Adipose tissue (tissue), 3 donors: ENCODE measurements around the gene ESPL1. TPM values are rescaled to one million over a fixed set of nuclear protein-coding genes. Genes with fewer than 3 reads are reported as not detected.
"Not testable (repeated sequence)": the region's sequence is repeated elsewhere in the genome, so short reads cannot be mapped to it uniquely, and the experiment has no call there.

Experiments
- H3K27ac ChIP-seq: one replicate; pipeline ENCODE4 v1.5.1; 2013; ENCODE audit warnings: low read depth, low read length
- WGBS, 3 donors: extraction: QIAGEN DNeasy Blood & Tissue Kit; methylation state at CpG; one replicate each; pipeline ENCODE4 v1.1.7; 2013; 5-methylcytosine and 5-hydroxymethylcytosine counted together
- polyA plus RNA-seq, 3 donors: library from polyadenylated mRNA; stranded (reverse); fragments of 200-250 nt; gene quantifications; one replicate each; pipeline ENCODE4 v1.2.3, GENCODE V29; 2013
- donor health status: healthy with polysubstance abuse.
- donor health status: Bipolar disorder and iron deficiency.
- donor health status: healthy.

ESPL1 gene
- polyA plus RNA-seq, 3 donors: 0.08 to 0.55 (median 0.45) TPM

DNA sequence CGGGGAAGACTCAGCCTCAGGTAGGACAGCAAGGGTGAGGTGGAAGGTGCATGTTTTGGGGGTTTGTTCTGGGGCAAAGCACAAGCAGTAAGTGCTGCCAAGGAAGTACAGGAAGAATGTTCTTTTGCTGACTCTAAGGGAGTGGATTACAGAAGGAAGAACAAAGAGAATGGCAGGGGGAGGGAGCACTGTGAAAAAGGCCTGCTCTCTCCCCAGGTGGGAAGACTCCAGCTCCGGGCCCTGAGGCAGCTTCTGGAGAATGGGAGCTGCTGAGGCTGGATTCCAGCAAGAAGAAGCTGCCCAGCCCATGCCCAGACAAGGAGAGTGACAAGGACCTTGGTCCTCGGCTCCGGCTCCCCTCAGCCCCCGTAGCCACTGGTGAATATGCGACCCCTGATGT is 20.2 kb downstream of the ESPL1 start:
- WGBS, 3 donors: 89 to 92% (median 89%) methylated on average over 6 of the region's 6 CpGs
- no peak overlapping the region for H3K27ac ChIP-seq

- no peak overlapping the region for H3K27ac ChIP-seq
- 65 to 88% (median 68%) methylated on average over 4 of the region's 4 CpGs for WGBS, 3 donors
These were observed 21.8 kb downstream of the ESPL1 start for GRCh38 chr12:53289891-53290290.

- WGBS, 3 donors: 86 to 90% (median 89%) methylated on average over 9 of the region's 9 CpGs
- no peak overlapping the region for H3K27ac ChIP-seq
These were observed 22.6 kb downstream of the ESPL1 start for GRCh38 chr12:53290661-53291060.

DNA sequence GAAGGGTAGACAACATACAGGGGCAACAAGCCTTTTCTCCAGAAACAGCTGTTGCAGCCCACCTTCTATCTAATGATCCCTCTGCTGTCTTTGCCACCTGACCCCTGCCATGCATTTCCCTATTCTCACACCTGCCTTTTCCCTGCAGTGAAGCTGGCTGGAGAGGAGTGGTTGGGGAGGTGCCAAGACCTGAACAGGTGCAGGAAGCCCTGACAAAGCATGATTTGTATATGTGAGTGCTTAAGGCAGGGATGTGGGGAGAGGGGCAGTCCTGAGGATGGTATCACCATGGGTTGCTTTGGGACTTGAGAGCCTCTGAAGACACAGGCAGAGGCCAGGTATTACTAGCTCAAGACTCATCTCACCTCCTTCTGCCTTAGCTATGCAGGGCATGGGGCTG is 24.3 kb downstream of the ESPL1 start:
- no peak overlapping the region for H3K27ac ChIP-seq

- H3K27ac ChIP-seq: peak within 1 kb of the TSS; percentile 94
- 1% methylated on average over 39 to 42 of the region's 42 CpGs for WGBS, 3 donors
These were observed 27.2 kb downstream of the ESPL1 start, which contains the start of gene PFDN5 for GRCh38 chr12:53295070-53295890. Gene PFDN5 (plus strand): TSS chr12:53295542. CDS start chr12:53295568, 26 bp downstream.

GRCh38 chr12:53295891-53296219 is 27.8 kb downstream of the ESPL1 start:
- 3 to 6% (median 3%) methylated on average over 12 of the region's 12 CpGs for WGBS, 3 donors
- H3K27ac ChIP-seq: peak overlapping the region; percentile 94

GRCh38 chr12:53297106-53297505 is 29.0 kb downstream of the ESPL1 start:
- WGBS, 3 donors: 94 to 95% (median 95%) methylated on average over 10 of the region's 10 CpGs
- not testable (repeated sequence) for H3K27ac ChIP-seq

GRCh38 chr12:53298164-53298563 is 30.1 kb downstream of the ESPL1 start:
- 19 to 63% (median 30%) methylated on average over 5 of the region's 5 CpGs for WGBS, 3 donors
- H3K27ac ChIP-seq: no peak overlapping the region

- WGBS, 3 donors: 41 to 66% (median 41%) methylated on average over 5 of the region's 5 CpGs
These were observed 31.0 kb downstream of the ESPL1 start for GRCh38 chr12:53299101-53299453.

DNA sequence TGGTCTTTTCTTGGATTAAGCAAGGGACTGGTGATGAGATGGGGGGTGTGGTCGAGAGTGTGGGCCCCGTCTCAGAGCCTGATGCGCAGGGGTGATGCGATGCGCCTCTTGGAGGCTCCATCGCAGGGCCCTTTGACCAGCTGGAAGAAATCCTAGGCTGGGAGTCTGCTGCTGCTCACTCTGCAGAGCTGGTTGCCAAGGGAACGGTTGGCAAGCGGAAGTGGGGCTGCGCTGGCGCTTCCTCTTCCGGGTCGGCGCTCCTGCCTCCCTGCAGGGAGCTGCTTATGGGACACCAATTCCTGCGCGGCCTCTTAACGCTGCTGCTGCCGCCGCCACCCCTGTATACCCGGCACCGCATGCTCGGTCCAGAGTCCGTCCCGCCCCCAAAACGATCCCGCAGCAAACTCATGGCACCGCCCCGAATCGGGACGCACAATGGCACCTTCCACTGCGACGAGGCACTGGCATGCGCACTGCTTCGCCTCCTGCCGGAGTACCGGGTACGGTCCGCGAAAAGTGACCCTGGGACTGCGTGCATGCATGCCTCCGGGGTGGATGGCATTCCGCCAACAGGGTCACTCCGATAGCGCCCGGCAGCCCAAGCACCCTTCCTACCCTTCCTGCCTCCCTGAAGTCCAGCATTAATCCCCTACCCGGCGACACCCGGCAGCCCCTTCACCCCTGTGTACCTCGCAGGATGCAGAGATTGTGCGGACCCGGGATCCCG is 31.5 kb downstream of the ESPL1 start, which contains the start of gene MYG1:
TSS of gene MYG1 (plus strand) at position 242 of the 727 bp plus-strand sequence. CDS start at position 285, 43 bp downstream.
- H3K27ac ChIP-seq: peak within 1 kb of the TSS; percentile 31
- 1 to 2% (median 1%) methylated on average over 46 to 51 of the region's 51 CpGs for WGBS, 3 donors

More at GRCh38 chr12:53299101-53299453, 31.0 kb downstream of the ESPL1 start:
- peak overlapping the region; percentile 31 for H3K27ac ChIP-seq

- 1 to 4% (median 2%) methylated on average over 12 of the region's 12 CpGs for WGBS, 3 donors
- no peak overlapping the region for H3K27ac ChIP-seq
These were observed 32.1 kb downstream of the ESPL1 start for GRCh38 chr12:53300187-53300586.

DNA sequence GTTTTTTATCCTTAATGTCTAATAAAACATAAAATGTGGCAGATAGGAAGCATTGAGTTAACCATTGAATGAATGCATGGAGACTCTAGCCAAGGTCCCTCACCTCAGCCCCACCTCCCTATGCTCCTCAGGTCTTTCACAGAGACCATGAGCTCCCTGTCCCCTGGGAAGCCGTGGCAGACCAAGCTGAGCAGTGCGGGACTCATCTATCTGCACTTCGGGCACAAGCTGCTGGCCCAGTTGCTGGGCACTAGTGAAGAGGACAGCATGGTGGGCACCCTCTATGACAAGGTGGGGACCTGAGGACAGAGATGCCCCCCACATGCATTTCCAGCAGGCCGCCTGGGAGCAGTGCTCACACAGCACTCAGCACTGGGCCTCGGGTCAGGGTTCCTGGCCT is 34.8 kb downstream of the ESPL1 start:
- H3K27ac ChIP-seq: no peak overlapping the region
- 88 to 89% (median 89%) methylated on average over 5 of the region's 5 CpGs for WGBS, 3 donors

DNA sequence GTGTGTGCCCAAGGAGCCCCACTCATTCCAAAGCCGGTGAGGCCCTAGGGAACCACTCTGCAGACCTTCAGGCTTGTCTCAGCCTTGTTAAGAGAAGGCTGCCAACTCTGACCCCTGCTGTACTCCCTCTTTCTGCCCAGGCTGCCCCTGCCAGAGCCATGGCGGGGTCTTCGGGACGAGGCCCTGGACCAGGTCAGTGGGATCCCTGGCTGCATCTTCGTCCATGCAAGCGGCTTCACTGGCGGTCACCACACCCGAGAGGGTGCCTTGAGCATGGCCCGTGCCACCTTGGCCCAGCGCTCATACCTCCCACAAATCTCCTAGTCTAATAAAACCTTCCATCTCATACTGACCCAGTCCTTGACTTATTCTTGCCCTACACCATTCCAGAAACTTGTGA is 38.7 kb downstream of the ESPL1 start:
- H3K27ac ChIP-seq: no peak overlapping the region
- WGBS, 3 donors: 94 to 95% (median 95%) methylated on average over 10 of the region's 10 CpGs

DNA sequence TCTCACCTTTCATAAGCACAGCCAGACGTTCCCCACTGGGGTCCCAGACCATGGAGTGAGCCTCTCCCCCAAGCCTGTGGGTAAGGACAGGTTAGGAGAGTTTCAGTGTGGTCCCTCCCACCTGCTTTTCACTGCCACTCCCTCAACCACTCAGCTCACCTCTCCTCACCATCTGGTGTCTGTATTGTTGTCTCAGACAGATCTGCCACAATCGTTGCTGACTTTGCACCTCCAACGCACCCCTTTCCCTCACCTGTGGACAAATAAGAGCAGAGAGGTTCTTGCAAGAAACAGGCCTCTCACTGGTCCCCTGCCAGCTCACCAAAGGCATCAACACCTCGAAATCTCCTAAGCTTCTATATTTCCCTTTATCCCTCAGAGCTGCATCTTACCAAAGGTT is 40.2 kb downstream of the ESPL1 start:
- 60 to 77% (median 66%) methylated on average over 4 of the region's 4 CpGs for WGBS, 3 donors
- no peak overlapping the region for H3K27ac ChIP-seq

DNA sequence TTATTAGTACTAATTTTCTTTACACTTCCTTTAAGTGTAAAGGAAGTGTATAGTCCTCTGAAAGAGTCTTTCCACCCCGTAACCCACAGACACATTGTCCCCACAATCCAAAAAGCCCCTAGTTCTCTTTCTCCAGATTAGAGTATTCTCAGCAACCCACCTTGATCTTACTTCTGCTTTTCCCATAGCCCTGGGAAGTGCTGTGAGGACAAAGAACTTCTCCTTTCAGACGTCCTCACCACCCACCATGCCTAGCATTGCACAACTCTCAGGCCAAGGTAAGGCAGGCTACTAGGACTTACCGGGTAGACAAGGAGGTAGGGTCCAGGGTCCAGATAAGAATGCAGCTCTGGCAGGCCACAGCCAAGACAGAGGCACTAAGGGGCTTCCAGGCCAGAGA is 45.9 kb downstream of the ESPL1 start:
- WGBS, 3 donors: 41 to 73% (median 60%) methylated on average over 2 to 3 of the region's 3 CpGs
- no peak overlapping the region for H3K27ac ChIP-seq

- 36 to 41% (median 39%) methylated on average over 10 of the region's 10 CpGs for WGBS, 3 donors
- H3K27ac ChIP-seq: no peak overlapping the region
These were observed 52.5 kb downstream of the ESPL1 start for GRCh38 chr12:53320352-53321195.

- peak overlapping the region; percentile 68 for H3K27ac ChIP-seq
- WGBS, 3 donors: 23 to 29% (median 28%) methylated on average over 28 of the region's 28 CpGs
These were observed 56.1 kb downstream of the ESPL1 start for GRCh38 chr12:53324113-53324778.

DNA sequence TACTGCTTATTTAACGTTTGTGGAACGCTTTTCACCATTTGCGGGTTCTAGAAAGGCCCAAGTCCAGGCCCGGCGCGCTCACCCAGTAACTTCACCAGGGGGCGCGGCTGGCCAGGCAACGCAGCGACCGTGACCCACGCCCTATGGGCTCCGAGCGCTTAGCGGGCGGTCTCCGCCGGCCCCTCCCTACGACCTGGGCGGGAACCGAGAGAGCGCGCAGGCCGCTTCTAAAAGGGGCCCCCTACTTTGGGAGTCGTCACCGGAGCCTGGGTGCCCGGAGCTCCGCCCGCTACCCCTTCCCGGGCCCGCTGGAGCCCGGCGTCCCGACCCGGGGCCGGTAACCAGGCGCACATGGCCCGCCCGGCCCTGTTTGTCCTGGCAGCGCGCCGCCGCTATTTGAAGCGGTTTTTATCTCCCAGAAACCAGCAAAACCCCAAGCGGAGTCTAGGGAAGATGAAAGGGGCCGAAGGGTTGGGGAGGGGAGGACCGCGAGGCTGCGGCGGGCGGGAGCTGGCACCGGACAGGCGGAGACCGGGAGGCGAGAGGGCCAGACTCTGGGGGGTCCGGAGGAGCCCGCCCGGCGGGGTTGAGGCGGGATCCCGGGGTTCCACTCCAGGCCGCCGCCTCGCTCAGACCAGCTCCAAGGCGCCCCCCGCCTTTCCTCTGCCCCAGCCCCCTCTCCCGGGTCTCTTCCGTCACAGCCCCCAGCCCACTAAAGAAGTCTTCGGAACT is 56.8 kb downstream of the ESPL1 start:
- 0 to 1% (median 0%) methylated on average over 67 to 69 of the region's 69 CpGs for WGBS, 3 donors
- H3K27ac ChIP-seq: peak overlapping the region; percentile 68
